GM12878 (cell line): Measurements from ENCODE around the gene QSOX2. TPM values are rescaled to one million over a fixed set of nuclear protein-coding genes. Genes with fewer than 3 reads are reported as not detected.

Experiments used
- ATAC-seq: fragments of 200-7000 bp; cut with Tn5 transposase; 3 replicates; pipeline ENCODE4 v1.9.1; 2020; ENCODE audit warnings: mild to moderate bottlenecking, moderate library complexity
- BruUV-seq: library from RNA; stranded (reverse); fragments of 400-500 nt; replicated peaks from 2 replicates; lab custom pipeline; 2021; lab: Mats Ljungman, UMichigan
- CTCF ChIA-PET: fragments of 300-600 bp; sonication (Branson Sonifier 250); formaldehyde crosslinking; extraction: SDS; loops from one replicate; lab custom pipeline; 2021; ENCODE audit warnings: inconsistent platforms; lab: Yijun Ruan, JAX
- POLR2A ChIA-PET: fragments of 350-600 bp; formaldehyde crosslinking; extraction: SDS; loops from one replicate; lab custom pipeline; 2021; ENCODE audit warnings: inconsistent platforms; lab: Charles Lee
- RAD21 ChIA-PET: fragments of 300-600 bp; sonication (Branson Sonifier 250); formaldehyde crosslinking; loops from one replicate; lab custom pipeline; 2023; ENCODE audit warnings: antibody characterized with exemption; ENCODE audit not compliant: unreplicated experiment; lab: Charles Lee
- SMC1A ChIA-PET: fragments of 300-600 bp; sonication (Branson Sonifier 250); formaldehyde crosslinking; loops from one replicate; lab custom pipeline; 2023; ENCODE audit not compliant: unreplicated experiment, uncharacterized antibody; lab: Charles Lee
- DNase-seq: peaks from one replicate; pipeline ENCODE4 v3.0.0-alpha.2; 2011; ENCODE audit warnings: low read depth, low spot score
- FAIRE-seq: peaks from 3 replicates; lab custom pipeline; 2011; peaks lifted over from hg19 to GRCh38; lab: Jason Lieb, UNC
- H2AFZ ChIP-seq: 2 replicates; pipeline ENCODE4 v1.6.0; 2011; ENCODE audit warnings: low read depth, low read length, control low read depth; ENCODE audit not compliant: control insufficient read depth
- H3K27ac ChIP-seq: 2 replicates; pipeline ENCODE4 v1.5.1; 2011; ENCODE audit warnings: control low read depth; ENCODE audit not compliant: control insufficient read depth, insufficient read depth
- H3K27me3 ChIP-seq, 2 experiments: replicated peaks in 1 of 2; 2 replicates each; pipeline versions ENCODE4 v1.6.0 to v1.6.1; 2011; ENCODE audit warnings: low read length in 1 of 2; ENCODE audit not compliant: control insufficient read depth in 2 of 2, insufficient read depth in 2 of 2
- H3K36me3 ChIP-seq, 2 experiments: 2 replicates each; pipeline ENCODE4 v1.5.1; 2011; ENCODE audit warnings: low read length in 1 of 2; ENCODE audit not compliant: control insufficient read depth in 2 of 2, insufficient read depth in 2 of 2
- H3K4me1 ChIP-seq: 2 replicates; pipeline ENCODE4 v1.6.1; 2011; ENCODE audit warnings: mild to moderate bottlenecking, low read length, moderate library complexity, mixed read lengths; ENCODE audit not compliant: control insufficient read depth, insufficient read depth
- H3K4me2 ChIP-seq: 2 replicates; pipeline ENCODE4 v1.6.0; 2011; ENCODE audit warnings: control low read depth; ENCODE audit not compliant: control insufficient read depth, insufficient read depth
- H3K4me3 ChIP-seq: fragments of 200-600 bp; sonication (generic); 2 replicates; pipeline ENCODE4 v1.5.1; 2016
- H3K79me2 ChIP-seq: 2 replicates; pipeline ENCODE4 v1.6.0; 2011; ENCODE audit warnings: low read length; ENCODE audit not compliant: control insufficient read depth, insufficient read depth
- H3K9ac ChIP-seq: 2 replicates; pipeline ENCODE4 v1.8.0; 2011; ENCODE audit warnings: low read length, control low read depth, mixed read lengths; ENCODE audit not compliant: control insufficient read depth, insufficient read depth
- H3K9me3 ChIP-seq: replicated peaks from 3 replicates; pipeline ENCODE4 v1.5.1; 2011; ENCODE audit warnings: mild to moderate bottlenecking, low read length; ENCODE audit not compliant: control insufficient read depth, insufficient read depth
- H4K20me1 ChIP-seq: 2 replicates; pipeline ENCODE4 v1.6.0; 2011; ENCODE audit not compliant: control insufficient read depth, insufficient read depth
- CEBPB ChIP-seq, 2 experiments: fragments of 150-350 bp in 1 of 2; IDR thresholded peaks; 2 replicates each; pipeline ENCODE4 v1.6.1; 2012 to 2014; ENCODE audit warnings: low read depth in 2 of 2, low read length in 2 of 2, borderline replicate concordance in 1 of 2, inconsistent platforms in 1 of 2
- CREM ChIP-seq: IDR thresholded peaks from 2 replicates; pipeline ENCODE4 v1.6.1; 2014; ENCODE audit warnings: antibody characterized with exemption, low read depth
- EGR1 ChIP-seq, 2 experiments: IDR thresholded peaks; 1 replicate in 1 of 2; 2 replicates in 1 of 2; pipeline ENCODE4 v1.6.1; 2011 to 2012; ENCODE audit warnings: low read depth in 2 of 2, low read length in 2 of 2, borderline replicate concordance in 1 of 2, mild to moderate bottlenecking in 1 of 2, moderate library complexity in 1 of 2
- KAT2A ChIP-seq: conservative IDR thresholded peaks from 2 replicates; pipeline ENCODE4 v1.6.1; 2011; ENCODE audit warnings: low read depth, low read length; ENCODE audit not compliant: control insufficient read depth
- RAD21 ChIP-seq: IDR thresholded peaks from 2 replicates; pipeline ENCODE4 v1.6.1; 2011; ENCODE audit warnings: mild to moderate bottlenecking, low read depth, low read length, moderate library complexity; ENCODE audit not compliant: insufficient read depth
- RCOR1 ChIP-seq: conservative IDR thresholded peaks from 2 replicates; pipeline ENCODE4 v1.6.1; 2012; ENCODE audit warnings: low read depth, low read length, improper control_type of control experiment
- SREBF1 ChIP-seq: IDR thresholded peaks from 2 replicates; pipeline ENCODE4 v1.6.1; 2012; ENCODE audit warnings: mild to moderate bottlenecking, low read length
- SUPT20H ChIP-seq: IDR thresholded peaks from 2 replicates; pipeline ENCODE4 v1.6.1; 2011; ENCODE audit warnings: low read depth, mild to moderate bottlenecking, low read length, moderate library complexity, borderline replicate concordance; ENCODE audit not compliant: control insufficient read depth
- WGBS: methylation state at CpG from one replicate; pipeline ENCODE4 v1.1.6; 2016; ENCODE audit warnings: low lambda C conversion rate; ENCODE audit not compliant: insufficient replicate concordance, insufficient coverage; ENCODE audit errors: missing lambda C conversion rate; 5-methylcytosine and 5-hydroxymethylcytosine counted together
- in situ Hi-C: fragments of 300-500 bp; cut with MboI; formaldehyde crosslinking; loops from 9 replicates; pipeline ENCODE4 v1.14.3; 2018; ENCODE audit warnings: mixed read lengths
- intact Hi-C: fragments of 100-400 bp; cut with micrococcal nuclease; formaldehyde crosslinking; loops from one replicate; pipeline ENCODE4 v1.14.2; 2022; ENCODE audit not compliant: unreplicated experiment
- polyA plus RNA-seq, 11 experiments: library from polyadenylated mRNA; depleted of rRNA in 4 of 11; unstranded in 6 of 11; stranded (reverse) in 5 of 11; fragments of >200 nt; fragmentation: Nextera tagmentation in 4 of 11; fragmentation: Illumina TruSeq in 1 of 11; extraction: Ambion mirVana in 4 of 11; extraction: Trizol in 1 of 11; gene quantifications; 1 replicate in 1 of 11; 2 replicates in 10 of 11; pipeline versions ENCODE4 v1.2.1 to v1.2.3, GENCODE V29; 2011 to 2016; ENCODE audit warnings: inconsistent platforms in 2 of 11, missing spikeins in 2 of 11, low read depth in 1 of 11
- total RNA-seq, 4 experiments: library from RNA; depleted of rRNA in 3 of 4; stranded (reverse); fragments of >200 nt in 3 of 4; fragmentation: Illumina TruSeq in 1 of 4; extraction: Trizol in 1 of 4; gene quantifications; 2 replicates each; pipeline versions ENCODE4 v1.2.1 to v1.2.3, GENCODE V29; 2013 to 2021

The QSOX2 gene
- total and polyA plus RNA-seq, 10 of the 15 experiments (the other 5 are each of a cell fraction or from before 2014, with no cell fraction given) = 0.34 to 16.1 (median 8.2) TPM

GRCh38 chr9:136179761-136180160 is 65.9 kb downstream of the QSOX2 start:
- Histone ChIP-seq H3K9me3 (no peaks in the 10 kb centered on the region), H2AFZ (no peak overlapping the region), H3K27ac (no peak overlapping the region), H3K4me1 (no peaks in the 10 kb centered on the region), H3K9ac (no peak overlapping the region), H3K4me2 (no peak overlapping the region), H3K27me3 (no peaks in the 10 kb centered on the region; a peak in 1 of 4 replicates), H4K20me1 (no peaks in the 10 kb centered on the region), H3K4me3 (no peak overlapping the region), H3K36me3 (no peaks in the 10 kb centered on the region), H3K79me2 (no peaks in the 10 kb centered on the region)
- intact Hi-C loops (no loop called here), in situ Hi-C loops (no loop called here)
- 60% methylated on average over 13 of the region's 13 CpGs for WGBS
- POLR2A ChIA-PET = no interaction called here
- RAD21 ChIA-PET = no interaction called here
- SMC1A ChIA-PET = no interaction called here
- CTCF ChIA-PET = no interaction called here
- TF ChIP-seq SUPT20H (no peak), EGR1 (IDR thresholded peaks at IDR 0.05; ENCODE audit: borderline replicate concordance in 1 of 2, low read depth in 2 of 2, low read length in 2 of 2) (no peak), RCOR1 (no peak), KAT2A (no peak), RAD21 (no peak), SREBF1 (no peak), CREM (no peak), CEBPB (IDR thresholded peaks at IDR 0.05; ENCODE audit: borderline replicate concordance in 1 of 2, low read depth in 2 of 2, low read length in 2 of 2) (no peak)
- no TSS peak for BruUV-seq
- ATAC-seq = no peak
- no peak for DNase-seq
- FAIRE-seq = no peak
